Measurements from ENCODE around the gene FHL3. TPM values are rescaled to one million over a fixed set of nuclear protein-coding genes. Genes with fewer than 3 reads are reported as not detected.
"Not testable (repeated sequence)": the region's sequence is repeated elsewhere in the genome, so short reads cannot be mapped to it uniquely, and the experiment has no call there.

The FHL3 gene
- total RNA-seq, 1 donor from 2014 or later, result 9.8 TPM

GRCh38 chr1:37998089-37998808 lies 7.1 kb downstream of the FHL3 start:
- DNase-seq (ENCODE audit: low spot score), result no peak
- intact Hi-C loops (cut with DNase I), result no loop called here

GRCh38 chr1:37997256-37998088 lies 7.8 kb downstream of the FHL3 start:
- DNase-seq (ENCODE audit: low spot score), result no peak
- intact Hi-C loops (cut with DNase I), result no loop called here

GRCh38 chr1:37995751-37996345 lies 9.5 kb downstream of the FHL3 start:
- peak; percentile 79 for DNase-seq (ENCODE audit: low spot score)
- intact Hi-C loops (cut with DNase I), result no loop called here

- intact Hi-C loops (cut with DNase I), result no loop called here
- no peak for DNase-seq (ENCODE audit: low spot score)
Measured at GRCh38 chr1:37994886-37995566, 10.3 kb downstream of the FHL3 start.

GRCh38 chr1:37989361-37989930 lies 15.9 kb downstream of the FHL3 start:
- DNase-seq (ENCODE audit: low spot score), result no peak
- intact Hi-C loops (cut with DNase I), result loop anchor here (5.0 kb wide), 1 partner anchor 42 kb away; the partner anchor contains the start of gene INPP5B

DNA sequence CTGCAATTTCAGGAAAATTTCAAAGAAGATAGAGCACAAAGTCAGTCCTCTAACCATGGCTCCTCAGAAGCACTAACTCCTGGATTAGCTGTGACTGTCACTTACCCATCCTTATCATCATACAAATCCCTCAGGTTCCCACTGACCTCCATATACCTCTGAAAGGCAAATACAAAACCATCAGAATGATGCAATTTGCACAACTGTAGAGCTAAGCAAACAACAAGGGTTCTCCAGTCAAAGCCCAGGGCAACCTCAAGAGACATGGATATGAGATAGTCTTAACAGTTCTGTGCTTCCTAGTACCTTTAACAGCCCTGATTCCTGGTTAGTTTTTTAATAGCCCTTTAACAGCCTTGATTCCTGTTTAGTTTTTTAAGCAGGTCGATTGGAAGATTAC lies 17.6 kb downstream of the FHL3 start:
- intact Hi-C loops (cut with DNase I), result loop anchor here (5.0 kb wide), 1 partner anchor 40 kb away; the partner anchor contains the start of gene INPP5B
- DNase-seq (ENCODE audit: low spot score), result no peak

GRCh38 chr1:37983546-37983945 lies 21.8 kb downstream of the FHL3 start:
- no peak for DNase-seq (ENCODE audit: low spot score)
- intact Hi-C loops (cut with DNase I), result no loop called here

DNA sequence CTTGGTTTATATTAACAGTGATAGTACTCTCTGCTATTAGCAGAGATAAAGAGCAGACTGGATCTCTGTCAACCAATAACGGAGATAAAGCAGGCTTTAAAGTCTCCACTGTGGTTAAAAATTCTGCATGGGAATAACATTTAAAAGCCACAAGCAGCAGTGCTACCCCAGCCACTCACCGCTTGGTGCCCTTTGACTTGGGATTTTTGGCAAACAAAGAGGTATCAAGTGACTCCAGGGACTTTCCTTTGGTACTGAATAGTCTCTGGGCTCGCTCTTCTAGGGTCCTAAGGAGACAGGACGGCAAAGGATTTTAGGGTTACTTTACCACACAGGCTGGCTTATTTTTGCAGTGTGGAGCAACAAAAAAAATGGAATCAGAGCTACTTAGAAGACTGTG lies 26.8 kb downstream of the FHL3 start:
- intact Hi-C loops (cut with DNase I), result loop anchor here (10.0 kb wide), 1 partner anchor 174 kb away; the partner anchor contains the start of genes C1orf122 and YRDC
- DNase-seq (ENCODE audit: low spot score), result no peak

DNA sequence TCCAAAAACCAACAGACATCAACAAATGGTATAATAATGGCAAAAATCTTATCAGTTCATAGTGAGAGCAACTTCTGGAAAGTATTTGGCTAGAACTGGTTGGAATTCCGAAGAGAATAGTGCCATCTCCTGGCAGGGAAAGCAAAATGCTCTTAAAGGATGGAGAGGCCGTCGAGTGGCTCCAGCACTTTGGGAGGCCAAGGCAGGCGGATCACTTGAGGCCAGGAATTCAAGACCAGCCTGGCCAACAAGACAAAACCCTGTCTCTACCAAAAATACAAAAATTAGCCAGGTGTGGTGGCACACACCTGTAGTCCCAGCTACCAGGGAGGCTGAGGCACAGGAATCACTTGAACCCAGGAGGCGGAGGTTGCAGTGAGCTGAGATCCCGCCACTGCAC lies 30.2 kb downstream of the FHL3 start:
- DNase-seq (ENCODE audit: low spot score), result not testable (repeated sequence)
- intact Hi-C loops (cut with DNase I), result loop anchor here (10.0 kb wide), 1 partner anchor 170 kb away; the partner anchor contains the start of genes C1orf122 and YRDC

- intact Hi-C loops (cut with DNase I), result loop anchor here (10.0 kb wide), 1 partner anchor 170 kb away; the partner anchor contains the start of genes C1orf122 and YRDC
- DNase-seq (ENCODE audit: low spot score), result no peak
Measured at GRCh38 chr1:37974567-37974966, 30.7 kb downstream of the FHL3 start.

DNA sequence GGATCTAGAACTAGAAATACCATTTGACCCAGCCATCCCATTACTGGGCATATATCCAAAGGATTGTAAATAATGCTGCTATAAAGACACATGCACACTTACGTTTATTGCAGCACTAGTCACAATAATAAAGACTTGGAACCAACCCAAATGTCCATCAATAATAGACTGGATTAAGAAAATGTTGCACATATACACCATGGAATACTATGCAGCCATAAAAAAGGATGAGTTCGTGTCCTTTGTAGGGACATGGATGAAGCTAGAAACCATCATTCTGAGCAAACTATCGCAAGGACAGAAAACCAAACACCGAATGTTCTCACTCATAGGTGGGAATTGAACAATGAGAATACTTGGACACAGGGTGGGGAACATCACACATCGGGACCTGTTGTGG lies 31.6 kb downstream of the FHL3 start:
- DNase-seq (ENCODE audit: low spot score), result not testable (repeated sequence)
- intact Hi-C loops (cut with DNase I), result loop anchor here (10.0 kb wide), 1 partner anchor 169 kb away; the partner anchor contains the start of genes C1orf122 and YRDC

DNA sequence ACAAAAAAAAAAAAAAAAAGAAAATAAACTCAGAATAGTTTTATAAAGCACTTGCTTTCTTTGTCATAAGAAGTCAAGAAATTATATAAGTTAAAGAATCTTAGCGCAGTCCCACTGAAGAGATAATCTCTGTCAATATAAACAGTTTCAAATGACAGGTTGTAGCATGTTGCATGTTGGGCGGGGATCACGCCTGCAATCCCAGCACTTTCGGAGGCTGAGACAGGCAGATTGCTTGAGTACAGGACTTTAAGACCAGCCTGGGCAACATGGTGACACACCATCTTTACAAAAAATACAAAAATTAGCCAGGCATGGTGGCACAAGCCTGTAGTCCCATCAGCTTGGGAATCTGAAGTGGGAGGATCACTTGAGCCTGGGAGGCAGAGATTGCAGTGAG lies 40.0 kb downstream of the FHL3 start:
- no peak for DNase-seq (ENCODE audit: low spot score)
- intact Hi-C loops (cut with DNase I), result no loop called here

- DNase-seq (ENCODE audit: low spot score); intact Hi-C loops (cut with DNase I): not testable (repeated sequence)
Measured at GRCh38 chr1:37964106-37964505, 41.2 kb downstream of the FHL3 start.

GRCh38 chr1:37958690-37959089 lies 46.6 kb downstream of the FHL3 start:
- intact Hi-C loops (cut with DNase I), result no loop called here
- no peak for DNase-seq (ENCODE audit: low spot score)

DNA sequence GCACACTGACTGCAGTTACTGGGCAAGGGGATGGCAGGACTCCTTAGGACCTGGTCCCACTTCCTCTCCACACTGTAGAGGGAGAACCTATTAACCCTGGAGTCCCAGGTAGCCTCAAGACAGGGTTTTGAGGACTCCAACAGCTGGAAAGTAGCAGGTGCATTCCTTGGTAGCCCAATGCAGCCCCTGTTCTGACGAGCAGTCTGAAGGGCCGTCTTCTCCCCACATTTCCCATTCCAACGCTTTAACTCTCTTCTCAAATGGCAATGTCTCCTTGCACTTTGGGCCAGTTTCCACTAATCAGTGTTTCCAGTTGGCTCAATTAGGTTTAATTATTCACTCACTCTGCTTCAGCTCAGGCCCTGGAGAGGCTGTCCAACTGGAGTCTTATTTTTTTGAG lies 49.6 kb downstream of the FHL3 start:
- intact Hi-C loops (cut with DNase I), result no loop called here
- no peak for DNase-seq (ENCODE audit: low spot score)

DNA sequence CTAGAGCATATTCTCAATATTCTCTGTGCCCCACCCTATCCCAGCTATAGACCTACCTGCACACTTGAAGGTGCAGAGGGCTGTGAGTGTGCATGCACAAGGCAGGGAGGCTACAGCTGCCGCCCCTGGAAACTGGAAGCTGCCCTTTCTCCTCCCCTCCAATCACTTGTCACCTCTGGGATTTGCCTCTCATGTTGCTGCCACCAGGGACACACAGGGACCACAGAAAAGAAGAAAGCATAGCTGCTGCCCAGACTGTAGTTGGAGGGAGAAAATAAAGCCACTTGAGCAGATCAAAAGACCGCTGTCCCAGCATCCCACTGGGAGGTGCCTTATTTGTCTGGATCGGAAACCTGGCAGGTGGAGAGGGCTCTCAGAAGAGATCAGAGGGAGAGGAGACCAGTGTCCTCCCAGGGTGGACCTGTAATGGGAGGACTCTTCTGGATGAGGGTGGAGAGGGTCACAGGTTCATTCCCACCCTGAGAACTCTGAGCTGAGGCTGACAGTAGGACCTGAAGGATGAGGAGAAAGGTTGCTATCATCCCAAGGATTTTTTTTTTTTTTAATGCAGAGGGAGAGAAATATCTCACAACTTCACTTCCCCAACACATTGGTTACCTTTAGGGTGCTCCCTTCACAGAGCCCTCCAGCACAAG lies 50.9 kb downstream of the FHL3 start:
- no peak for DNase-seq (ENCODE audit: low spot score)
- intact Hi-C loops (cut with DNase I), result no loop called here

GRCh38 chr1:37952738-37953137 lies 52.6 kb downstream of the FHL3 start:
- intact Hi-C loops (cut with DNase I), result no loop called here

DNA sequence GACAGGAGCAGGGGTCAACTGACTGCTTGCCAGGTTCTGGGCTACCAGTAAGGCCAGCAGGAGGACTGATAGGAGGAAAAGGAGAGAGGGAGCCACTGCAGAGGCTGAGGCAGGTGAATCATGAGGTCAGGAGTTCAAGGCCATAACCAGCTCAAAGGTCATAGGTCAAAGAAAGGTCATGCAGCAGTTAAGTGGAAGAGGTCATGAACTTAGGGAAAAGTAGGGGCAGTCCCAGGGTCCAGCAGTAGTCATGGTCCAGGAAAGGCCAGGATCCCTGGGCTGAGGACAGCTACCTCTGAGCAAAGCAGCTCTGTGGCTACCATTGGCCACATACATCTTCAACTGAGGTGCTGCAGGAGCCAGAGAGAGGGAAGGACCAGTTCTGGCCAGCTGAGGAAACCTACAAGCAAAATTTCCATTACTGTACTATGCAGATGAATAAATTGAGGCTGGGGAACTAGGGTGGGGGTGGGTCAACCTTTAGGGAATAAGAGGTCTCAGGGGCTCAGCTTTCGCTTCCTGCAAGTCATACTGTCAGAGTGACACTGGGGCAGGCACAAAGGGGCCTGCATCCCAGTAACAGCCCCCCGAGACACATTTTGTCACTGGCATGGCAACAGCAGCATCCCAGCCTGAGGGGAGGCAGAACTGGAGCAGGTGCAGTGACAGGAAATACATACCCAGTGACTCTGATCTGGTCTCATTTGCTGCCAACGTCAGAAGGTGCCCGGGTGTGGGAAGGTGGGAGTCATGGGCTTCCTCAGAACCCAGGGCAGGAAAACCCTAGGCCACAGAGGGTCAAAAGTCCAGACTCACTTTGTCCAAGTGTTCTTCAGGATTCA lies 53.3 kb downstream of the FHL3 start:
- intact Hi-C loops (cut with DNase I), result no loop called here

More at GRCh38 chr1:37952738-37953137, 52.6 kb downstream of the FHL3 start:
- DNase-seq (ENCODE audit: low spot score), result no peak

More for the DNA sequence above, 53.3 kb downstream of the FHL3 start:
- peak; percentile 35 for DNase-seq (ENCODE audit: low spot score)
